ENCODE measurements around the gene TSNAXIP1.
"Not testable (repeated sequence)": the region's sequence is repeated elsewhere in the genome, so short reads cannot be mapped to it uniquely, and the experiment has no call there.

The TSNAXIP1 gene

GRCh38 chr16:67833415-67834241, 26.9 kb downstream of the TSNAXIP1 start:
- peak overlapping the region; percentile 64 for H3K4me3 ChIP-seq (ENCODE audit: insufficient read depth, low read length, poor library complexity, severe bottlenecking)
- H3K36me3 ChIP-seq (ENCODE audit: low read length) = no peaks in the 10 kb centered on the region
- H2AFZ ChIP-seq (ENCODE audit: low read depth, low read length, severe bottlenecking) = peak overlapping the region; percentile 98
- H3K9ac ChIP-seq (ENCODE audit: low read length) = peak overlapping the region; percentile 77
- H3K9me2 ChIP-seq (replicated peaks; ENCODE audit: insufficient read depth, low read length) = no peaks in the 10 kb centered on the region
- H3K27ac ChIP-seq (ENCODE audit: low read depth, low read length) = no peak overlapping the region
- no peaks in the 10 kb centered on the region for H3F3A ChIP-seq (ENCODE audit: insufficient read depth)
- peaks cover 9% of the 10 kb centered on the region; the same call in 1 of the 2 replicates for H3K79me2 ChIP-seq (ENCODE audit: insufficient read depth, low read length)
- TF ChIP-seq CTCF (IDR thresholded peaks at IDR 0.05; ENCODE audit: insufficient read depth, low read length, poor library complexity, severe bottlenecking) = no peak
- TF ChIP-seq EZH2phosphoT487 (conservative IDR thresholded peaks at IDR 0.05; ENCODE audit: low read length) = no peak
- H3K9me3 ChIP-seq (ENCODE audit: insufficient read depth, low read length) = no peaks in the 10 kb centered on the region
- no peaks in the 10 kb centered on the region for H4K20me1 ChIP-seq (ENCODE audit: low read depth, low read length)
- no peaks in the 10 kb centered on the region for H3K27me3 ChIP-seq (ENCODE audit: low read length)
- peak overlapping the region; percentile 90 for H3K4me2 ChIP-seq (ENCODE audit: low read depth, low read length, poor library complexity, severe bottlenecking)

- Histone ChIP-seq H2AFZ (ENCODE audit: low read depth, low read length, severe bottlenecking) (peak overlapping the region; percentile 98), H3K79me2 (ENCODE audit: insufficient read depth, low read length) (peaks cover 9% of the 10 kb centered on the region; the same call in 1 of the 2 replicates), H3F3A (ENCODE audit: insufficient read depth) (no peaks in the 10 kb centered on the region), H4K20me1 (ENCODE audit: low read depth, low read length) (no peaks in the 10 kb centered on the region), H3K27ac (ENCODE audit: low read depth, low read length) (no peak overlapping the region), H3K9ac (ENCODE audit: low read length) (peak overlapping the region; percentile 77), H3K4me2 (ENCODE audit: low read depth, low read length, poor library complexity, severe bottlenecking) (peak overlapping the region; percentile 90), H3K27me3 (ENCODE audit: low read length) (no peaks in the 10 kb centered on the region), H3K9me2 (replicated peaks; ENCODE audit: insufficient read depth, low read length) (no peaks in the 10 kb centered on the region), H3K9me3 (ENCODE audit: insufficient read depth, low read length) (no peaks in the 10 kb centered on the region), H3K36me3 (ENCODE audit: low read length) (no peaks in the 10 kb centered on the region), H3K4me3 (ENCODE audit: insufficient read depth, low read length, poor library complexity, severe bottlenecking) (peak overlapping the region; percentile 64)
- TF ChIP-seq CTCF (IDR thresholded peaks at IDR 0.05; ENCODE audit: insufficient read depth, low read length, poor library complexity, severe bottlenecking) = no peak
- TF ChIP-seq EZH2phosphoT487 (conservative IDR thresholded peaks at IDR 0.05; ENCODE audit: low read length) = no peak
These were observed 27.5 kb downstream of the TSNAXIP1 start for GRCh38 chr16:67834242-67834614.

GRCh38 chr16:67837190-67837589, 30.5 kb downstream of the TSNAXIP1 start:
- not testable (repeated sequence) for H3K4me2 ChIP-seq (ENCODE audit: low read depth, low read length, poor library complexity, severe bottlenecking); H2AFZ ChIP-seq (ENCODE audit: low read depth, low read length, severe bottlenecking); H3K9ac ChIP-seq (ENCODE audit: low read length); H3K27me3 ChIP-seq (ENCODE audit: low read length); H3K36me3 ChIP-seq (ENCODE audit: low read length); H3F3A ChIP-seq (ENCODE audit: insufficient read depth); H3K9me2 ChIP-seq (replicated peaks; ENCODE audit: insufficient read depth, low read length); H4K20me1 ChIP-seq (ENCODE audit: low read depth, low read length); H3K9me3 ChIP-seq (ENCODE audit: insufficient read depth, low read length); H3K79me2 ChIP-seq (ENCODE audit: insufficient read depth, low read length); H3K27ac ChIP-seq (ENCODE audit: low read depth, low read length); H3K4me3 ChIP-seq (ENCODE audit: insufficient read depth, low read length, poor library complexity, severe bottlenecking)

- no peaks in the 10 kb centered on the region for H3F3A ChIP-seq (ENCODE audit: insufficient read depth)
- no peaks in the 10 kb centered on the region for H3K9me3 ChIP-seq (ENCODE audit: insufficient read depth, low read length)
- no peak overlapping the region for H3K4me2 ChIP-seq (ENCODE audit: low read depth, low read length, poor library complexity, severe bottlenecking)
- H3K9me2 ChIP-seq (replicated peaks; ENCODE audit: insufficient read depth, low read length) = no peaks in the 10 kb centered on the region
- no peak overlapping the region for H3K4me3 ChIP-seq (ENCODE audit: insufficient read depth, low read length, poor library complexity, severe bottlenecking)
- no peaks in the 10 kb centered on the region for H4K20me1 ChIP-seq (ENCODE audit: low read depth, low read length)
- H3K27me3 ChIP-seq (ENCODE audit: low read length) = no peaks in the 10 kb centered on the region
- H3K27ac ChIP-seq (ENCODE audit: low read depth, low read length) = no peak overlapping the region
- H3K36me3 ChIP-seq (ENCODE audit: low read length) = no peaks in the 10 kb centered on the region
- TF ChIP-seq EZH2phosphoT487 (conservative IDR thresholded peaks at IDR 0.05; ENCODE audit: low read length) (no peak), CTCF (IDR thresholded peaks at IDR 0.05; ENCODE audit: insufficient read depth, low read length, poor library complexity, severe bottlenecking) (no peak)
- H2AFZ ChIP-seq (ENCODE audit: low read depth, low read length, severe bottlenecking) = no peak overlapping the region
- H3K79me2 ChIP-seq (ENCODE audit: insufficient read depth, low read length) = peaks cover 8% of the 10 kb centered on the region; the same call in 1 of the 2 replicates
- no peak overlapping the region for H3K9ac ChIP-seq (ENCODE audit: low read length)
These were observed 31.1 kb downstream of the TSNAXIP1 start for GRCh38 chr16:67837811-67838210.
